ENCODE measurements around the gene TNFRSF1A. TPM values are rescaled to one million over a fixed set of nuclear protein-coding genes. Genes with fewer than 3 reads are reported as not detected.

TNFRSF1A gene
- total RNA-seq, 1 experiment from 2014 or later: 95.1 TPM

DNA sequence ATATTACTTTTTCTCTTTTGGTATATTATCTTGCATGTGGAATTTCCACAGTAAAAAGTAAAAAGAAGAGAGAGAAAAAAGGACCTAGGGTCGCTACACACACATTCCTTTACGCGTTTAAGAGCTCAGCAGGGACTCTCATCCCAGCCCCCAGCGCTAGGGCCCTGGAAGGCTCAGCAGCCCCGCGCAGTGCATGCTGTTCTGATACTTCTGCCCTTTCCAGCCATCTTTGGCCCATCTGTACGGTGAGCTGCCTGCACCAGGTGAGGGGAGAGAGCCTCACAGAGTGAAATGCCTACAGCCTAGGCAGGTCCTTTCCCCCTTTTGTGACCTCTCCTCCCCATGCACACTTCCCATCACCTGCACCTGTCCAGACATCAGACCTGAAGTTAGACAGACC lies 40.5 kb upstream of the TNFRSF1A start:
- TF ChIP-seq, protein P1, sequence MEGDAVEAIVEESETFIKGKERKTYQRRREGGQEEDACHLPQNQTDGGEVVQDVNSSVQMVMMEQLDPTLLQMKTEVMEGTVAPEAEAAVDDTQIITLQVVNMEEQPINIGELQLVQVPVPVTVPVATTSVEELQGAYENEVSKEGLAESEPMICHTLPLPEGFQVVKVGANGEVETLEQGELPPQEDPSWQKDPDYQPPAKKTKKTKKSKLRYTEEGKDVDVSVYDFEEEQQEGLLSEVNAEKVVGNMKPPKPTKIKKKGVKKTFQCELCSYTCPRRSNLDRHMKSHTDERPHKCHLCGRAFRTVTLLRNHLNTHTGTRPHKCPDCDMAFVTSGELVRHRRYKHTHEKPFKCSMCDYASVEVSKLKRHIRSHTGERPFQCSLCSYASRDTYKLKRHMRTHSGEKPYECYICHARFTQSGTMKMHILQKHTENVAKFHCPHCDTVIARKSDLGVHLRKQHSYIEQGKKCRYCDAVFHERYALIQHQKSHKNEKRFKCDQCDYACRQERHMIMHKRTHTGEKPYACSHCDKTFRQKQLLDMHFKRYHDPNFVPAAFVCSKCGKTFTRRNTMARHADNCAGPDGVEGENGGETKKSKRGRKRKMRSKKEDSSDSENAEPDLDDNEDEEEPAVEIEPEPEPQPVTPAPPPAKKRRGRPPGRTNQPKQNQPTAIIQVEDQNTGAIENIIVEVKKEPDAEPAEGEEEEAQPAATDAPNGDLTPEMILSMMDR (conservative IDR thresholded peaks at IDR 0.05; ENCODE audit: low read depth, low read length): no peak
- TF ChIP-seq EZH2 (IDR thresholded peaks at IDR 0.05; ENCODE audit: low read length, unreplicated experiment) (no peak), EZH2phosphoT487 (IDR thresholded peaks at IDR 0.05; ENCODE audit: borderline replicate concordance, low read length) (no peak)
- no peak for ATAC-seq
- Histone ChIP-seq H3K9me2 (replicated peaks; ENCODE audit: low read length) (no peaks in the 10 kb centered on the region), H3K27me3 (ENCODE audit: low read length) (no peaks in the 10 kb centered on the region), H3K79me2 (ENCODE audit: low read length) (peaks cover 46% of the 10 kb centered on the region), H3K9ac (ENCODE audit: low read length) (no peak overlapping the region), H3F3A (ENCODE audit: low read length, unreplicated experiment) (no peaks in the 10 kb centered on the region), H3K4me1 (ENCODE audit: insufficient read depth, low read length) (peaks cover 33% of the 10 kb centered on the region), H3K27ac (ENCODE audit: low read length) (no peak overlapping the region), H2AFZ (ENCODE audit: low read length) (no peak overlapping the region), H4K20me1 (ENCODE audit: low read length) (no peaks in the 10 kb centered on the region), H3K4me3 (ENCODE audit: low read length) (no peak overlapping the region), H3K4me2 (ENCODE audit: low read length) (no peak overlapping the region), H3K9me3 (ENCODE audit: low read length) (no peaks in the 10 kb centered on the region), H3K36me3 (ENCODE audit: low read depth, low read length) (peaks cover 14% of the 10 kb centered on the region)
- CTCF ChIA-PET: no interaction called here
- intact Hi-C loops (cut with micrococcal nuclease): no loop called here
- POLR2A ChIA-PET (ENCODE audit: unreplicated experiment): no interaction called here
- BruUV-seq (replicated peaks): no TSS peak
- DNase-seq: no peak

DNA sequence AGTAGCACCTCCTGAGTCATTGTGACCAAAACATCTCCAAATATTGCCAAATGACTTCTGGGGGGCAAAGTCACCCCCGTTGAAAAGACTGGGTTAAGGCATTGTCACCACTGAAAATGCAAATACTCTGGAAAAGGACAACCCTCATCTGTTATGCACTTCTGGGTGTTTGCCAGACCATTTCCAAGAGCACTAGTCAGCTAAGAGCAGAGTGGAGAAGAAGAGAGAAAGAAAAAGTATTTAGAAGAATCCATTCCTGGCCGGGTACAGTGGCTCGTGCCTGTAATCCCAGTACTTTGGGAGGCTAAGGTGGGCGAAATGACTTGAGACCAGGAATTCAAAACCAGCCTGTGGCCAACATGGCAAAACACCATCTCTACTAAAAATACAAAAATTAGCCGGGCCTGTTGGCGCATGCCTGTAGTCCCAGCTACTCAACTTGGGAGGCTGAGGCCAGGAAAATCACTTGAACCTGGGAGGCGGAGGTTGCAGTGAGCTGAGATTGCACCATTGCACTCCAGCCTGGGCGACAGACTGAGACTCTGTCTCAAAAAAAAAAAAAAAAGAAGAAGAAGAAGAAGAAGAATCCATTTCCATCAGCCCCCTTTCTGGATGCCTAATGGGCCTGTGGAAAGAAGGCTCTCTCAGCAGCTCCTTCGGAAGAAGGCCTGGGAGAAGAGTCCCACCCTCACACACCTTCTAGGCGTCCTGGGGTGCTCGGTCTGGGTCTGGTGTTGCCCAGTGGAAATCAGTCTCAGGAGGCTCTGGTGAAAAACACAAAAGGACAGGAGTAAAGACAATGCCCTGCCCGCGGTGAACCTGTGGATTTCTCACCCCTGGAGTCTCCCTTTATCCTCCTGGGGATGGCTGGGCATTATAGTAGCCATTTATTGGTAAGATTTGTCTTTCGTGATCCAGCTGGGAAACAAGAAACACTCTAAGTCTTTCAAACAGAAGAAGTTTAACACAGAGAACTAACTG lies 38.6 kb upstream of the TNFRSF1A start:
- H3K36me3 ChIP-seq (ENCODE audit: low read depth, low read length): no peaks in the 10 kb centered on the region; the same call in 1 of the 2 replicates
- TF ChIP-seq, protein P1 (conservative IDR thresholded peaks at IDR 0.05; ENCODE audit: low read depth, low read length): no peak
- TF ChIP-seq EZH2 (IDR thresholded peaks at IDR 0.05; ENCODE audit: low read length, unreplicated experiment) (no peak), EZH2phosphoT487 (IDR thresholded peaks at IDR 0.05; ENCODE audit: borderline replicate concordance, low read length) (no peak)
- DNase-seq (no peak), ATAC-seq (no peak)
- H3K27me3 ChIP-seq (ENCODE audit: low read length): no peaks in the 10 kb centered on the region
- no peak overlapping the region for H3K9ac ChIP-seq (ENCODE audit: low read length)
- H3K4me1 ChIP-seq (ENCODE audit: insufficient read depth, low read length): peaks cover 47% of the 10 kb centered on the region
- peaks cover 26% of the 10 kb centered on the region for H3K79me2 ChIP-seq (ENCODE audit: low read length)
- intact Hi-C loops (cut with micrococcal nuclease): no loop called here
- no peaks in the 10 kb centered on the region for H3K9me2 ChIP-seq (replicated peaks; ENCODE audit: low read length)
- no peaks in the 10 kb centered on the region for H3K9me3 ChIP-seq (ENCODE audit: low read length)
- no peak overlapping the region for H2AFZ ChIP-seq (ENCODE audit: low read length)
- no peaks in the 10 kb centered on the region for H4K20me1 ChIP-seq (ENCODE audit: low read length)
- H3F3A ChIP-seq (ENCODE audit: low read length, unreplicated experiment): no peaks in the 10 kb centered on the region
- H3K27ac ChIP-seq (ENCODE audit: low read length): no peak overlapping the region
- no TSS peak for BruUV-seq (replicated peaks)
- no peak overlapping the region for H3K4me3 ChIP-seq (ENCODE audit: low read length)
- CTCF ChIA-PET: interaction anchor here (0.7 kb wide), 1 partner anchor 34 kb away, joined by 5 read pairs; no protein-coding TSS in a partner anchor
- H3K4me2 ChIP-seq (ENCODE audit: low read length): no peak overlapping the region
- POLR2A ChIA-PET (ENCODE audit: unreplicated experiment): no interaction called here
